ENCODE data around the gene PTGER1. TPM values are rescaled to one million over a fixed set of nuclear protein-coding genes. Genes with fewer than 3 reads are reported as not detected.
"Not testable (repeated sequence)": the region's sequence is repeated elsewhere in the genome, so short reads cannot be mapped to it uniquely, and the experiment has no call there.

PTGER1 gene
- total RNA-seq, 1 experiment from 2014 or later: not detected

GRCh38 chr19:14470031-14470876 is 4.9 kb downstream of the PTGER1 start:
- H3K36me3 ChIP-seq: peaks cover 42% of the 10 kb centered on the region
- H3K9me3 ChIP-seq: no peaks in the 10 kb centered on the region
- H3K4me3 ChIP-seq: no peak overlapping the region
- no peaks in the 10 kb centered on the region for H3K27me3 ChIP-seq
- no peak for DNase-seq

- H3K4me3 ChIP-seq: no peak overlapping the region
- no peaks in the 10 kb centered on the region for H3K9me3 ChIP-seq
- no peaks in the 10 kb centered on the region for H3K27me3 ChIP-seq
- H3K36me3 ChIP-seq: peaks cover 62% of the 10 kb centered on the region
- DNase-seq: no peak
Measured at GRCh38 chr19:14467816-14468215, 7.3 kb downstream of the PTGER1 start.

- Histone ChIP-seq H3K36me3 (peaks cover 66% of the 10 kb centered on the region), H3K9me3 (no peaks in the 10 kb centered on the region), H3K27me3 (no peaks in the 10 kb centered on the region), H3K4me3 (no peak overlapping the region)
- no peak for DNase-seq
Measured at GRCh38 chr19:14467391-14467790, 7.8 kb downstream of the PTGER1 start.

- peaks cover 55% of the 10 kb centered on the region for H3K36me3 ChIP-seq
- no peak for DNase-seq
- H3K9me3 ChIP-seq: no peaks in the 10 kb centered on the region
- H3K4me3 ChIP-seq: no peak overlapping the region
- H3K27me3 ChIP-seq: no peaks in the 10 kb centered on the region
Measured at GRCh38 chr19:14463747-14464146, 11.4 kb downstream of the PTGER1 start.

GRCh38 chr19:14462401-14462800 is 12.8 kb downstream of the PTGER1 start:
- H3K9me3 ChIP-seq, H3K27me3 ChIP-seq, H3K4me3 ChIP-seq, DNase-seq: not testable (repeated sequence)
- H3K36me3 ChIP-seq: peaks cover 56% of the 10 kb centered on the region

GRCh38 chr19:14460935-14461334 is 14.2 kb downstream of the PTGER1 start:
- Histone ChIP-seq H3K4me3 (no peak overlapping the region), H3K27me3 (no peaks in the 10 kb centered on the region), H3K36me3 (peaks cover 46% of the 10 kb centered on the region), H3K9me3 (no peaks in the 10 kb centered on the region)
- DNase-seq: no peak

- Histone ChIP-seq H3K4me3 (no peak overlapping the region), H3K27me3 (no peaks in the 10 kb centered on the region), H3K36me3 (peaks cover 39% of the 10 kb centered on the region), H3K9me3 (no peaks in the 10 kb centered on the region)
- DNase-seq: no peak
Measured at GRCh38 chr19:14459703-14460102, 15.5 kb downstream of the PTGER1 start.

- not testable (repeated sequence) for DNase-seq, H3K4me3 ChIP-seq, H3K27me3 ChIP-seq, H3K9me3 ChIP-seq
- peaks cover 50% of the 10 kb centered on the region for H3K36me3 ChIP-seq
Measured at GRCh38 chr19:14452303-14452702, 22.9 kb downstream of the PTGER1 start.

GRCh38 chr19:14450876-14451275 is 24.3 kb downstream of the PTGER1 start:
- no peak for DNase-seq
- peaks cover 65% of the 10 kb centered on the region for H3K36me3 ChIP-seq

GRCh38 chr19:14450168-14450874 is 24.8 kb downstream of the PTGER1 start:
- H3K4me3 ChIP-seq: no peak overlapping the region
- H3K9me3 ChIP-seq: no peaks in the 10 kb centered on the region
- peak; percentile 79 for DNase-seq
- H3K36me3 ChIP-seq: peaks cover 68% of the 10 kb centered on the region
- H3K27me3 ChIP-seq: no peaks in the 10 kb centered on the region

More at GRCh38 chr19:14450876-14451275, 24.3 kb downstream of the PTGER1 start:
- no peaks in the 10 kb centered on the region for H3K27me3 ChIP-seq
- no peaks in the 10 kb centered on the region for H3K9me3 ChIP-seq
- no peak overlapping the region for H3K4me3 ChIP-seq

GRCh38 chr19:14449321-14449720 is 25.8 kb downstream of the PTGER1 start:
- DNase-seq: no peak
- no peaks in the 10 kb centered on the region for H3K27me3 ChIP-seq
- H3K36me3 ChIP-seq: peaks cover 74% of the 10 kb centered on the region
- H3K9me3 ChIP-seq: no peaks in the 10 kb centered on the region
- H3K4me3 ChIP-seq: no peak overlapping the region

GRCh38 chr19:14446336-14447036 is 28.7 kb downstream of the PTGER1 start:
- Histone ChIP-seq H3K27me3 (no peaks in the 10 kb centered on the region), H3K36me3 (peaks cover 80% of the 10 kb centered on the region), H3K4me3 (no peak overlapping the region), H3K9me3 (no peaks in the 10 kb centered on the region)
- no peak for DNase-seq

- H3K9me3 ChIP-seq: no peaks in the 10 kb centered on the region
- peaks cover 54% of the 10 kb centered on the region for H3K36me3 ChIP-seq
- H3K4me3 ChIP-seq: no peak overlapping the region
- no peaks in the 10 kb centered on the region for H3K27me3 ChIP-seq
- no peak for DNase-seq
Measured at GRCh38 chr19:14443632-14444216, 31.4 kb downstream of the PTGER1 start.

- H3K36me3 ChIP-seq: peaks cover 49% of the 10 kb centered on the region
- no peaks in the 10 kb centered on the region for H3K27me3 ChIP-seq
- no peak overlapping the region for H3K4me3 ChIP-seq
- no peaks in the 10 kb centered on the region for H3K9me3 ChIP-seq
- no peak for DNase-seq
Measured at GRCh38 chr19:14442891-14443631, 32.1 kb downstream of the PTGER1 start.

GRCh38 chr19:14441041-14441938 is 33.9 kb downstream of the PTGER1 start:
- Histone ChIP-seq H3K4me3 (no peak overlapping the region), H3K36me3 (peaks cover 51% of the 10 kb centered on the region), H3K9me3 (no peaks in the 10 kb centered on the region), H3K27me3 (no peaks in the 10 kb centered on the region)
- DNase-seq: no peak

All from MG63 (cell line).